Measurements from ENCODE around the gene EPB41L4B. TPM values are rescaled to one million over a fixed set of nuclear protein-coding genes. Genes with fewer than 3 reads are reported as not detected.

The EPB41L4B gene
- total and polyA plus RNA-seq, 7 experiments from 2014 or later = 0.36 TPM; not detected in 6

DNA sequence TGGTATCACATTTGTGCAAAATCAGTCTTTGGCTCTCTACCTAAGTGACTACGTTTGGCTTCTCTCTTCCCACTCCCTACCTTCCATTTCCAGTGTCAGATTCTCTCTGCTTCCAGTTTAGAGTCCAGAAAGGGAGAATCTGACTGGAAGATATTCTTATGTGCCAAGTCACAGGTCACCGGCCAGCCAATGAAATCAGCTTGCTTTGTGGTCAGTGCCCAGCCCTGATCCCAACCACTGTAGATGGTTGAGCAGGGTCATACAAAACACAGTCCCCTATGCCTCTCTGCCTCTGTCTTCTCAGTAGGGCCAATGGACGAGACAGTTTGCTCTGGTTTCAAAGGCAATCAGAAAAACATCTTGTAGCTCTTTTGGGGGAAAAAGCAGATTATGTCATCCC is 15.6 kb upstream of the EPB41L4B start:
- H3K4me1 Mint-ChIP-seq = no peaks in the 10 kb centered on the region
- Histone ChIP-seq H3K4me1 (ENCODE audit: control insufficient read depth in 2 of 2, insufficient read depth in 2 of 2, low read length in 2 of 2) (no peaks in the 10 kb centered on the region), H3K27ac (ENCODE audit: low read depth, low read length) (no peak overlapping the region), H3K27me3 (ENCODE audit: control insufficient read depth in 2 of 2, insufficient read depth in 2 of 2, low read length in 2 of 2) (no peaks in the 10 kb centered on the region), H3K9me3 (ENCODE audit: control insufficient read depth in 2 of 3, low read length in 3 of 3) (no peaks in the 10 kb centered on the region), H3K4me3 (ENCODE audit: low read length) (no peak overlapping the region), H3K36me3 (ENCODE audit: control insufficient read depth in 2 of 3, insufficient read depth in 3 of 3, low read length in 3 of 3) (no peaks in the 10 kb centered on the region)
- DNase-seq (no peak), ATAC-seq (no peak)
- no peak overlapping the region for H3K27ac Mint-ChIP-seq
- no peaks in the 10 kb centered on the region for H3K36me3 Mint-ChIP-seq
- peaks cover 4 to 17% (median 10%) of the 10 kb centered on the region in 5 donors for H3K27me3 Mint-ChIP-seq
- ChIA-PET POLR2A (no interaction called here), CTCF (no interaction called here)
- H3K4me3 Mint-ChIP-seq = no peak overlapping the region
- H3K9me3 Mint-ChIP-seq = no peaks in the 10 kb centered on the region
- intact Hi-C loops (cut with micrococcal nuclease) = no loop called here

DNA sequence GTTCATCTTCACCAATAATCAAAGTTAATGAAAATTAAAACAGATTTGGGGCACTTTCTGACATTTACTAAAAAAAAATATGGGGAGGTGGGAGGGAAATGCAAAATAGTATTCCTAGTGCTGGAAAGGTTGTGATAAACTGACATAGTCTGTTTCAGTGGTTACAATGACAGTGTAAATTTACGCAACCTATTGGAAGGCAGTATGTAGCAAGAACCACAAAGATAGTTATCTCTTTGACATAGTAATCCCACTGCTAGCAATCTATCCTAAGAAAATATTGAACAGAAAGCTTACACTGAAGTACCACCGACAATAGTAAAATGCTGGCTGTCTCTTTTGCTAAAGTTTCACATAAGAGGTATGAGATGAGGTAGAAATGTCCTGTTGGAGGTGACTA is 15.1 kb upstream of the EPB41L4B start:
- Histone ChIP-seq H3K4me1 (ENCODE audit: control insufficient read depth in 2 of 2, insufficient read depth in 2 of 2, low read length in 2 of 2) (no peaks in the 10 kb centered on the region), H3K36me3 (ENCODE audit: control insufficient read depth in 2 of 3, insufficient read depth in 3 of 3, low read length in 3 of 3) (no peaks in the 10 kb centered on the region), H3K27me3 (ENCODE audit: control insufficient read depth in 2 of 2, insufficient read depth in 2 of 2, low read length in 2 of 2) (no peaks in the 10 kb centered on the region), H3K4me3 (ENCODE audit: low read length) (no peak overlapping the region), H3K9me3 (ENCODE audit: control insufficient read depth in 2 of 3, low read length in 3 of 3) (no peaks in the 10 kb centered on the region), H3K27ac (ENCODE audit: low read depth, low read length) (no peak overlapping the region)
- Mint-ChIP-seq H3K27ac (no peak overlapping the region), H3K4me1 (no peaks in the 10 kb centered on the region), H3K27me3 (peaks cover 4 to 19% (median 14%) of the 10 kb centered on the region in 5 donors), H3K9me3 (no peaks in the 10 kb centered on the region), H3K36me3 (no peaks in the 10 kb centered on the region), H3K4me3 (no peak overlapping the region)
- ChIA-PET POLR2A (no interaction called here), CTCF (no interaction called here)
- DNase-seq (no peak), ATAC-seq (no peak)
- intact Hi-C loops (cut with micrococcal nuclease) = no loop called here

DNA sequence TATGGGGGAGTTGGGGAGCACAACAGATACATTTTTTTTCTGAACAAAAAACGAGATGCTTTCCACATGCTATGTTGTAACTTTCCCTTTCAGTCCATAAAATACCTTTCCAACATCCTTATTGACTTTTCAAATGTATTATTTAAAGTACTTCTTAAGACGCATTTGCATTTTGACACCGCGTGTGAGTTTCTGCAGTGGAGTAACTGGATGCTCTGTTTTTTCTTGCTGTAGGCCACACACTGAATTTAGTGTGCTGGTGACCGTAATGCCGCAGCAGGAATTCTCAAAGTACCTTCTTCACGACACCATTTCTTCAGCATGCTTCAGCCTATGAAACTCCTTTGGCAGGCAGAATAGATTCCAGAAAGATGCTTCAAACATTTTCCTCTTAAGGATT is 14.3 kb upstream of the EPB41L4B start:
- peaks cover 4 to 19% (median 9%) of the 10 kb centered on the region in 5 donors for H3K27me3 Mint-ChIP-seq
- intact Hi-C loops (cut with micrococcal nuclease) = no loop called here
- no peaks in the 10 kb centered on the region for H3K9me3 ChIP-seq (ENCODE audit: control insufficient read depth in 2 of 3, low read length in 3 of 3)
- no peaks in the 10 kb centered on the region for H3K36me3 ChIP-seq (ENCODE audit: control insufficient read depth in 2 of 3, insufficient read depth in 3 of 3, low read length in 3 of 3)
- H3K27ac ChIP-seq (ENCODE audit: low read depth, low read length) = no peak overlapping the region
- no peak overlapping the region for H3K27ac Mint-ChIP-seq
- H3K27me3 ChIP-seq (ENCODE audit: control insufficient read depth in 2 of 2, insufficient read depth in 2 of 2, low read length in 2 of 2) = no peaks in the 10 kb centered on the region
- H3K4me3 ChIP-seq (ENCODE audit: low read length) = no peak overlapping the region
- H3K36me3 Mint-ChIP-seq = no peaks in the 10 kb centered on the region
- H3K4me1 ChIP-seq (ENCODE audit: control insufficient read depth in 2 of 2, insufficient read depth in 2 of 2, low read length in 2 of 2) = no peaks in the 10 kb centered on the region
- DNase-seq (no peak), ATAC-seq (no peak)
- no peaks in the 10 kb centered on the region for H3K9me3 Mint-ChIP-seq
- H3K4me1 Mint-ChIP-seq = no peaks in the 10 kb centered on the region
- ChIA-PET POLR2A (no interaction called here), CTCF (no interaction called here)
- no peak overlapping the region for H3K4me3 Mint-ChIP-seq

DNA sequence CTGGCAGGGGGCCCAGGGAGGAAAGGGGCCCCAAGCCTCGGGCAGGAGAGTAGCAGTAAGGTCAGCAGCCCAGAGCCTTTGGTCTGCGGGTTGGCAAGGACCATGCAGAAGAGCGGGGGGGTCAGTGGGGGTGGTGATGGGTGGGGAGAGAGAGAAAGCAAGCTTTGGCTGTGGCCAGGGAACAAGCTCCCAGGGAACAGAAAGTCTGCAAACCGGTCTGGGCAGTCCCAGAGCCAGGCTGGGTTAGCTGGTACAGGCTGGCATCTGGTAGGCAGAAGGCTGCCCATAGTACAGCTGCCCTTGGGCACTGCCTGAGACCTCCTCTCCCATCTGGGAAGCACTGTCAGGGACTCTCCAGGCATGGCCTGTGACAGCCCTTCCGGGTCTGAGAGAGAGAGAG is 10.5 kb upstream of the EPB41L4B start:
- H3K36me3 Mint-ChIP-seq = no peaks in the 10 kb centered on the region
- no peak overlapping the region for H3K4me3 Mint-ChIP-seq
- no peaks in the 10 kb centered on the region for H3K9me3 ChIP-seq (ENCODE audit: control insufficient read depth in 2 of 3, low read length in 3 of 3)
- no peaks in the 10 kb centered on the region for H3K27me3 ChIP-seq (ENCODE audit: control insufficient read depth in 2 of 2, insufficient read depth in 2 of 2, low read length in 2 of 2)
- ATAC-seq (no peak), DNase-seq (no peak)
- no peak overlapping the region for H3K27ac ChIP-seq (ENCODE audit: low read depth, low read length)
- intact Hi-C loops (cut with micrococcal nuclease) = no loop called here
- H3K4me3 ChIP-seq (ENCODE audit: low read length) = no peak overlapping the region
- H3K36me3 ChIP-seq (ENCODE audit: control insufficient read depth in 2 of 3, insufficient read depth in 3 of 3, low read length in 3 of 3) = no peaks in the 10 kb centered on the region
- no peaks in the 10 kb centered on the region for H3K4me1 Mint-ChIP-seq
- ChIA-PET CTCF (no interaction called here), POLR2A (no interaction called here)
- peaks cover 0 to 3% (median 0%) of the 10 kb centered on the region in 11 donors for H3K9me3 Mint-ChIP-seq
- H3K27me3 Mint-ChIP-seq = peaks cover 12 to 30% (median 25%) of the 10 kb centered on the region in 5 donors
- no peaks in the 10 kb centered on the region for H3K4me1 ChIP-seq (ENCODE audit: control insufficient read depth in 2 of 2, insufficient read depth in 2 of 2, low read length in 2 of 2)
- H3K27ac Mint-ChIP-seq = no peak overlapping the region

DNA sequence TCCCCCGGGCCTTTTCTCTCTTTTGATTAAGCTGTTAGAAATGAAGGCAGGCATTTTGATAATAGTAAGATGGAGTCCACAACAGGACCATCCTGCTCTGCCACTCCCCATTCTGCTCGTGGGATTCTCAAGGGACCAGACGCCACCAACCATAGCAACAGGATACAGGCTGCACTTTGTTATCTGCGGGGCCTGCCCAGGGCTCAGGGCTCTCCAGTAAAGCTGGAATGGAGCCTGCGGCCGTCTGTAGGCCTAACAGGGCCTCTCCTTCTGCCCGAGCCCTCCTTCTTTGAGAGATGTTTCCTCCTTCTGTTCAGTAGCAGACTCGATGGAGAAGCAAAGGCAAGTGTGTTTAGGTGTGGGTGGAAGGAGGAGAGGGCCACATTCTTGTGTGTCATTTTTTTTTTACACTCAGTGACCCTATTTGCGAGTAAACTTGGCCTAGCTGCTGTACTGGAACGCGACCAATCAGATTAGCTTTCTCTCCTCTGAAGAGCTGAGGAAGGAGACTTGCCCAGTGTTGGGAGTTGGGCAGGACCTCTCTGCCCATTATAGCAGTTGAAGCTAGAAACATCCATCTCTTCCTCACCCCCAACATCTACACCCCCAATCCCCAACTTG is 8.9 kb upstream of the EPB41L4B start:
- no peak overlapping the region for H3K4me3 Mint-ChIP-seq
- H3K9me3 ChIP-seq (ENCODE audit: control insufficient read depth in 2 of 3, low read length in 3 of 3) = no peaks in the 10 kb centered on the region
- H3K36me3 ChIP-seq (ENCODE audit: control insufficient read depth in 2 of 3, insufficient read depth in 3 of 3, low read length in 3 of 3) = no peaks in the 10 kb centered on the region
- ChIA-PET POLR2A (no interaction called here), CTCF (no interaction called here)
- H3K4me3 ChIP-seq (ENCODE audit: low read length) = no peak overlapping the region
- peaks cover 0 to 3% (median 0%) of the 10 kb centered on the region in 11 donors for H3K9me3 Mint-ChIP-seq
- H3K27ac ChIP-seq (ENCODE audit: low read depth, low read length) = no peak overlapping the region
- no peak for DNase-seq
- H3K27me3 Mint-ChIP-seq = peaks cover 17 to 37% (median 30%) of the 10 kb centered on the region in 5 donors
- no peaks in the 10 kb centered on the region for H3K4me1 ChIP-seq (ENCODE audit: control insufficient read depth in 2 of 2, insufficient read depth in 2 of 2, low read length in 2 of 2)
- H3K4me1 Mint-ChIP-seq = no peaks in the 10 kb centered on the region
- H3K27ac Mint-ChIP-seq = no peak overlapping the region
- H3K27me3 ChIP-seq (ENCODE audit: control insufficient read depth in 2 of 2, insufficient read depth in 2 of 2, low read length in 2 of 2) = no peaks in the 10 kb centered on the region
- no peaks in the 10 kb centered on the region for H3K36me3 Mint-ChIP-seq
- no peak for ATAC-seq
- intact Hi-C loops (cut with micrococcal nuclease) = loop anchor here in 1 of 2 donors (10.0 kb wide), 3 partner anchors 135 to 445 kb away; no protein-coding TSS in a partner anchor

DNA sequence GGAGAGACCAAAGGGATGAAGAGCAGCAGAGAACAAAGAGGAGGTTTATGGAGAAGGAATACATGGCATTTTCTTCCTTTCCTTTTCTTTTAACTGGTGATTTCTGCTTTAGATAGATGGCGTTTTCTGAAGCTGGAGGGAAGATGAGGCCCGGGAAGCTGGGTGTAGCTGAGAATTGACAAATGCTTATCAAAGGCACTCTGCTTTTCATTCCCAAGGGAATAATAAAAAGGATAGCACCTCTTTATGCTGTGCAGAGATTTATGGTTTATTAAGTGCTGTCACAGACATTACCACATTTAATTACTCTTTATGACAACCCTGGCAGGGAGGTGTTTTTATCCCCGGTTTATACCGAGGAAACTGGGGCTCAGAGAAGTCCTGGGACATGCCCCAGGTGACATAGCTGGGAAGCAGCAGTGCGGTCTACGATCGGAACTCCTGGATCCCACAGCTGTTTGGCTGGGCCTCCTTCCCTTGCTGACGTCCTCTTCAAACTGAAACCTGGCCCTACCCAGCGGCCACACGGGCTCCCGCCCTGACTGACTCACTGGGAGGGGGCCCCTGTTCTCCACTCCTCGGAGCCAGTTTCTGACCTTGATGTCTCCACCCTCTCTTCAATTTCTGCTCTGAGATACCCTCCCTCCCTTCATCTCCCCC is 8.2 kb upstream of the EPB41L4B start:
- intact Hi-C loops (cut with micrococcal nuclease) = loop anchor here in 1 of 2 donors (10.0 kb wide), 3 partner anchors 136 to 444 kb away; no protein-coding TSS in a partner anchor
- Mint-ChIP-seq H3K9me3 (peaks cover 0 to 3% (median 0%) of the 10 kb centered on the region in 11 donors), H3K27ac (no peak overlapping the region), H3K4me3 (no peak overlapping the region), H3K36me3 (no peaks in the 10 kb centered on the region), H3K27me3 (peaks cover 20 to 41% (median 30%) of the 10 kb centered on the region in 5 donors), H3K4me1 (no peaks in the 10 kb centered on the region)
- no peak overlapping the region for H3K27ac ChIP-seq (ENCODE audit: low read depth, low read length)
- POLR2A ChIA-PET = no interaction called here
- CTCF ChIA-PET = no interaction called here
- ATAC-seq (no peak), DNase-seq (no peak)
- H3K9me3 ChIP-seq (ENCODE audit: control insufficient read depth in 2 of 3, low read length in 3 of 3) = no peaks in the 10 kb centered on the region
- no peak overlapping the region for H3K4me3 ChIP-seq (ENCODE audit: low read length)
- H3K4me1 ChIP-seq (ENCODE audit: control insufficient read depth in 2 of 2, insufficient read depth in 2 of 2, low read length in 2 of 2) = no peaks in the 10 kb centered on the region
- no peaks in the 10 kb centered on the region for H3K27me3 ChIP-seq (ENCODE audit: control insufficient read depth in 2 of 2, insufficient read depth in 2 of 2, low read length in 2 of 2)
- H3K36me3 ChIP-seq (ENCODE audit: control insufficient read depth in 2 of 3, insufficient read depth in 3 of 3, low read length in 3 of 3) = no peaks in the 10 kb centered on the region

DNA sequence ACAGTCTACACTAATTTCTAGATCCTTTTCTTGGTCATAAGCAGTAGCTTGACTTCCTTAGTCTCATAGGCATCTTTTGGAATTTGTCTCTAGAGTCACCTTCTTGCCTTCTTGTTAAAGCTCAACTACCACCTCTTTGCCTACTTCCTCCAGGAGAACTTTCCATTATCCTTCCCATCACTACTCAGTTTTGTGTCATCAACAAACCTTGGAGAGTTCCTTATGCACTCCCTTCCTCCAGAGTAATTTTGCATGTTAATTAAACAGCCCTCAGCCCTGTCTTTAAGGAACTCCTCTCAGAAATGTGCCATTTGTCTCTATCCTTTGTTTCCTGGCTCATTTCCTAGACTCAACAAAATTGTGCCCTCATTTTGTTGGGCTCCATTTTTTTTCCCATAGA is 4.2 kb upstream of the EPB41L4B start:
- Histone ChIP-seq H3K27me3 (ENCODE audit: control insufficient read depth in 2 of 2, insufficient read depth in 2 of 2, low read length in 2 of 2) (no peaks in the 10 kb centered on the region), H3K27ac (ENCODE audit: low read depth, low read length) (no peak overlapping the region), H3K9me3 (ENCODE audit: control insufficient read depth in 2 of 3, low read length in 3 of 3) (no peaks in the 10 kb centered on the region), H3K36me3 (ENCODE audit: control insufficient read depth in 2 of 3, insufficient read depth in 3 of 3, low read length in 3 of 3) (no peaks in the 10 kb centered on the region), H3K4me1 (ENCODE audit: control insufficient read depth in 2 of 2, insufficient read depth in 2 of 2, low read length in 2 of 2) (peaks cover 0 to 5% of the 10 kb centered on the region in 2 donors), H3K4me3 (ENCODE audit: low read length) (no peak overlapping the region)
- Mint-ChIP-seq H3K36me3 (peaks cover 0 to 7% (median 0%) of the 10 kb centered on the region in 5 donors), H3K4me3 (no peak overlapping the region), H3K27ac (no peak overlapping the region), H3K27me3 (peaks cover 38 to 66% (median 49%) of the 10 kb centered on the region in 5 donors), H3K9me3 (peaks cover 0 to 4% (median 0%) of the 10 kb centered on the region in 11 donors), H3K4me1 (peaks cover 4 to 9% (median 6%) of the 10 kb centered on the region in 7 donors)
- ATAC-seq = no peak
- ChIA-PET CTCF (no interaction called here), POLR2A (no interaction called here)
- intact Hi-C loops (cut with micrococcal nuclease) = loop anchor here in 1 of 2 donors (10.0 kb wide), 3 partner anchors 140 to 440 kb away; no protein-coding TSS in a partner anchor
- DNase-seq = no peak
